Lung (tissue), 12 donors: ENCODE measurements around the gene NFASC. TPM values are rescaled to one million over a fixed set of nuclear protein-coding genes. Genes with fewer than 3 reads are reported as not detected.

ENCODE experiments used
- ATAC-seq: fragments of 200-7000 bp; cut with Tn5 transposase; one replicate; pipeline ENCODE4 v1.9.1; 2020; ENCODE audit warnings: moderate number of reproducible peaks; ENCODE audit not compliant: insufficient read depth, low FRiP score
- DNase-seq, 3 donors: peaks; one replicate each; pipeline ENCODE4 v3.0.0-alpha.2; 2013 to 2017
- H3K27ac ChIP-seq, 2 donors: one replicate each; pipeline ENCODE4 v1.5.1; 2013; ENCODE audit warnings: mild to moderate bottlenecking in 2 of 2, moderate library complexity in 2 of 2, control low read depth in 1 of 2, inconsistent platforms in 1 of 2, low read depth in 1 of 2, low read length in 1 of 2
- H3K27me3 ChIP-seq, 3 donors: one replicate each; pipeline ENCODE4 v1.5.1; 2013; ENCODE audit warnings: low read length in 2 of 3; ENCODE audit not compliant: control insufficient read depth in 3 of 3, insufficient read depth in 3 of 3
- H3K36me3 ChIP-seq, 4 donors: one replicate each; pipeline ENCODE4 v1.5.1; 2013; ENCODE audit warnings: low read length in 4 of 4, mild to moderate bottlenecking in 1 of 4, moderate library complexity in 1 of 4; ENCODE audit not compliant: control insufficient read depth in 4 of 4, insufficient read depth in 4 of 4
- H3K4me1 ChIP-seq, 5 donors: one replicate each; pipeline ENCODE4 v1.5.1; 2013; ENCODE audit warnings: low read length in 5 of 5, mild to moderate bottlenecking in 2 of 5, moderate library complexity in 1 of 5; ENCODE audit not compliant: control insufficient read depth in 5 of 5, insufficient read depth in 5 of 5
- H3K4me3 ChIP-seq: one replicate; pipeline ENCODE4 v1.5.1; 2013; ENCODE audit warnings: mild to moderate bottlenecking, control low read depth, moderate library complexity
- H3K9ac ChIP-seq, 2 donors: one replicate each; pipeline ENCODE4 v1.5.1; 2013; ENCODE audit warnings: low read length in 2 of 2, control low read depth in 1 of 2; ENCODE audit not compliant: insufficient read depth in 1 of 2
- H3K9me3 ChIP-seq, 4 donors: one replicate each; pipeline ENCODE4 v1.5.1; 2013; ENCODE audit warnings: low read length in 3 of 4, mild to moderate bottlenecking in 1 of 4, moderate library complexity in 1 of 4; ENCODE audit not compliant: control insufficient read depth in 4 of 4, insufficient read depth in 3 of 4
- WGBS, 2 donors: extraction: QIAGEN DNeasy Blood & Tissue Kit; methylation state at CpG; one replicate each; pipeline ENCODE4 v1.1.7; 2013; 5-methylcytosine and 5-hydroxymethylcytosine counted together
- polyA plus RNA-seq, 2 donors: library from polyadenylated mRNA; stranded (reverse); fragments of 200-250 nt; gene quantifications; one replicate each; pipeline ENCODE4 v1.2.1, GENCODE V29; 2013
- total RNA-seq, 2 donors: library from RNA; depleted of rRNA in 1 of 2; stranded (reverse); fragments of >200 nt in 1 of 2; gene quantifications; one replicate each; pipeline ENCODE4 v1.2.1, GENCODE V29; 2014 to 2021
- TF ChIP-seq, protein P1 (sequence below): IDR thresholded peaks from 2 replicates; pipeline ENCODE4 v1.5.1; 2012; ENCODE audit warnings: mild to moderate bottlenecking; ENCODE audit errors: control extremely low read depth, extremely low read depth
- donor health status: control.
- donor health status: control.
- donor health status: Bipolar disorder and iron deficiency.
- donor health status: healthy.
- donor health status: DM: yes; HTN: yes; CAD: no.

NFASC gene
- total and polyA plus RNA-seq, 4 donors: 1.8 to 11.2 (median 3.8) TPM

- no peak overlapping the region for H3K4me3 ChIP-seq
- no peak overlapping the region for H3K27ac ChIP-seq
- H3K36me3 ChIP-seq: no peaks in the 10 kb centered on the region
- no peak for ATAC-seq
- no peaks in the 10 kb centered on the region for H3K4me1 ChIP-seq
- DNase-seq: no peak
- H3K9me3 ChIP-seq: no peaks in the 10 kb centered on the region
- WGBS, 2 donors: 79 to 85% methylated on average over 5 of the region's 5 CpGs
- no peak overlapping the region for H3K9ac ChIP-seq
- TF ChIP-seq, protein P1, sequence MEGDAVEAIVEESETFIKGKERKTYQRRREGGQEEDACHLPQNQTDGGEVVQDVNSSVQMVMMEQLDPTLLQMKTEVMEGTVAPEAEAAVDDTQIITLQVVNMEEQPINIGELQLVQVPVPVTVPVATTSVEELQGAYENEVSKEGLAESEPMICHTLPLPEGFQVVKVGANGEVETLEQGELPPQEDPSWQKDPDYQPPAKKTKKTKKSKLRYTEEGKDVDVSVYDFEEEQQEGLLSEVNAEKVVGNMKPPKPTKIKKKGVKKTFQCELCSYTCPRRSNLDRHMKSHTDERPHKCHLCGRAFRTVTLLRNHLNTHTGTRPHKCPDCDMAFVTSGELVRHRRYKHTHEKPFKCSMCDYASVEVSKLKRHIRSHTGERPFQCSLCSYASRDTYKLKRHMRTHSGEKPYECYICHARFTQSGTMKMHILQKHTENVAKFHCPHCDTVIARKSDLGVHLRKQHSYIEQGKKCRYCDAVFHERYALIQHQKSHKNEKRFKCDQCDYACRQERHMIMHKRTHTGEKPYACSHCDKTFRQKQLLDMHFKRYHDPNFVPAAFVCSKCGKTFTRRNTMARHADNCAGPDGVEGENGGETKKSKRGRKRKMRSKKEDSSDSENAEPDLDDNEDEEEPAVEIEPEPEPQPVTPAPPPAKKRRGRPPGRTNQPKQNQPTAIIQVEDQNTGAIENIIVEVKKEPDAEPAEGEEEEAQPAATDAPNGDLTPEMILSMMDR: no peak
- H3K27me3 ChIP-seq: peaks cover 0 to 2% (median 0%) of the 10 kb centered on the region in 3 donors
Measured at GRCh38 chr1:204896787-204897469, 26.3 kb downstream of the NFASC start.

DNA sequence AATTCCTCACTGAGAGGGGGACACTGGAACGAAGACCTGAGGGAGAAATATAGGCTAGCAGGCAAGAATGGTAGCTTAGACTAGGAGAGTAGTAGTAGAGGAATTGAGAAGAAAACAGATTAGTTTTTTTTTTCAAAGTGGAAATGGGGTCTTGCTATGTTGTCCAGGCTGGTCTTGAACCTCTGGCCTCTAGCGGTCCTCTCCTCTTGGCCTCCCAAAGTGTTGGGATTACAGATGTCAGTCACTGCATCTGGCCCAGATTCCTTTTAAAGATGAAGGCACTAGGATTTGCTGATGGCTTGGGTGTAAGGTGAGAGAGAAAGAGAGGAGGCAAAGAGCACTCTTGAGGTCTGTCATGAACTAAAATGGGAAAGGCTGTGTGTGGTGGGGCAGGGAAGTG lies 30.1 kb downstream of the NFASC start:
- Histone ChIP-seq H3K9ac (no peak overlapping the region), H3K27ac (no peak overlapping the region), H3K4me3 (no peak overlapping the region), H3K36me3 (no peaks in the 10 kb centered on the region), H3K9me3 (no peaks in the 10 kb centered on the region), H3K27me3 (peaks cover 0 to 2% (median 0%) of the 10 kb centered on the region in 3 donors), H3K4me1 (no peaks in the 10 kb centered on the region)
- TF ChIP-seq, protein P1: no peak
- WGBS, 2 donors: 86 to 94% methylated on average over 2 of the region's 2 CpGs
- ATAC-seq: no peak
- DNase-seq: no peak

GRCh38 chr1:204902671-204903070 lies 32.0 kb downstream of the NFASC start:
- WGBS, 2 donors: 56 to 82% methylated on average over 6 of the region's 6 CpGs
- TF ChIP-seq, protein P1: no peak
- Histone ChIP-seq H3K4me3 (no peak overlapping the region), H3K9me3 (no peaks in the 10 kb centered on the region), H3K4me1 (no peaks in the 10 kb centered on the region), H3K9ac (no peak overlapping the region), H3K27ac (no peak overlapping the region), H3K27me3 (peaks cover 0 to 2% (median 0%) of the 10 kb centered on the region in 3 donors), H3K36me3 (no peaks in the 10 kb centered on the region)
- DNase-seq: peak in 1 of 3 donors; percentile 44
- ATAC-seq: no peak
